GM12872 (cell line): ENCODE measurements around the gene RSAD1.

ENCODE experiments used
- TF ChIP-seq, protein P1 (sequence below): IDR thresholded peaks from 3 replicates; pipeline ENCODE4 v1.5.1; 2011; ENCODE audit warnings: low read depth, mild to moderate bottlenecking, low read length, moderate library complexity; ENCODE audit not compliant: insufficient read depth

The RSAD1 gene

DNA sequence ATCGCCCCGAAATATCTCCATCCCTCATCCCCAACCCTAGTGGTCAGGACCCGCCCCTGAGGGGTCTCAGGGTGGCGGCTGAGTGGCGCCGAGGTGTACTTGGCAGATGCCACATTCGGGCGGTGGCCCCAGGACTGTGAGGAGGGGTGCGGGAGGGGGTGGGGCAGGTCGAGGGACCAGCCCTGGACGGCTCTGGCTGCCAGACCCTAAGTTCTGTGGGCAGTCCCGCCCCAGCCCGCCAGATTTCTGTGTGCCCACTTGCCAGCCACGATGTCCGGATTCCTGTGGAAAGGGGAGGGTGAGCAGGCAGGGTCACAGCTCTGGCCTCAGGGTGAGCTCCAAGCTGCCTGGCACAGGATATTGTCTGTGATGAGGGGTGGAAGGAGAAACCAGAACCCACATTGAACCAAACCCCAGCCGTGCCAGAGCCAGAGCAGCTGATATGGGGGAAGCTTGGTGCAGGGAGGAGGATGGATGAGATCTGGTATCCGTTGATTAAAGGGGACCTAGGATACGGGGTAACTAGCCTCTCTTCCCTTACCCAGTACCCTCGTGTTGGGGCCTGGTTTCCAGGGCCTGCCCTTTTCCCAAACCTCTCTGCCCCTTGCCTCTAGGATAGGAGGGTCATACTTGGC lies 8.9 kb upstream of the RSAD1 start:
- TF ChIP-seq, protein P1, sequence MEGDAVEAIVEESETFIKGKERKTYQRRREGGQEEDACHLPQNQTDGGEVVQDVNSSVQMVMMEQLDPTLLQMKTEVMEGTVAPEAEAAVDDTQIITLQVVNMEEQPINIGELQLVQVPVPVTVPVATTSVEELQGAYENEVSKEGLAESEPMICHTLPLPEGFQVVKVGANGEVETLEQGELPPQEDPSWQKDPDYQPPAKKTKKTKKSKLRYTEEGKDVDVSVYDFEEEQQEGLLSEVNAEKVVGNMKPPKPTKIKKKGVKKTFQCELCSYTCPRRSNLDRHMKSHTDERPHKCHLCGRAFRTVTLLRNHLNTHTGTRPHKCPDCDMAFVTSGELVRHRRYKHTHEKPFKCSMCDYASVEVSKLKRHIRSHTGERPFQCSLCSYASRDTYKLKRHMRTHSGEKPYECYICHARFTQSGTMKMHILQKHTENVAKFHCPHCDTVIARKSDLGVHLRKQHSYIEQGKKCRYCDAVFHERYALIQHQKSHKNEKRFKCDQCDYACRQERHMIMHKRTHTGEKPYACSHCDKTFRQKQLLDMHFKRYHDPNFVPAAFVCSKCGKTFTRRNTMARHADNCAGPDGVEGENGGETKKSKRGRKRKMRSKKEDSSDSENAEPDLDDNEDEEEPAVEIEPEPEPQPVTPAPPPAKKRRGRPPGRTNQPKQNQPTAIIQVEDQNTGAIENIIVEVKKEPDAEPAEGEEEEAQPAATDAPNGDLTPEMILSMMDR: no peak

DNA sequence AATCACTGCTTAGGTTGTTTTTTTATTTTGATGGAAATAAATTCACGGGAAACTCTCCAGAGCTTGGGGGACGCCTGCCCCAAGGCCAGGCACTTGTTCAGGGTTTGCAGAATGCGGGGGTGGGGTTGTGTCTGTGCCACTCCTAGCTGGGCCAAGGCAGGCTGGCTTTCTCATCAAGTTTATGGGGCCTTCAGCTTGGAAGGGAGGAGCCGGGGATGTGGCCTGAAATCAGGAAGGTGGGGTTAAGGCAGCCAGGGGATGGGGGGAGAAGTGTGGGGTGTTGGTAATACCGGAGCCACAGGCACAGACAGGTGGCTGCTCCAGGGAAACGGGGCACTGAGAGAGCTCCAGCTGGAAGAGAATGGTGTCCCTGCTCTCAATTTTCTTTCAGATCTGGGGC lies 8.2 kb upstream of the RSAD1 start:
- TF ChIP-seq, protein P1: no peak

- TF ChIP-seq, protein P1: no peak
These were observed 7.4 kb upstream of the RSAD1 start for GRCh38 chr17:50471009-50471905.

DNA sequence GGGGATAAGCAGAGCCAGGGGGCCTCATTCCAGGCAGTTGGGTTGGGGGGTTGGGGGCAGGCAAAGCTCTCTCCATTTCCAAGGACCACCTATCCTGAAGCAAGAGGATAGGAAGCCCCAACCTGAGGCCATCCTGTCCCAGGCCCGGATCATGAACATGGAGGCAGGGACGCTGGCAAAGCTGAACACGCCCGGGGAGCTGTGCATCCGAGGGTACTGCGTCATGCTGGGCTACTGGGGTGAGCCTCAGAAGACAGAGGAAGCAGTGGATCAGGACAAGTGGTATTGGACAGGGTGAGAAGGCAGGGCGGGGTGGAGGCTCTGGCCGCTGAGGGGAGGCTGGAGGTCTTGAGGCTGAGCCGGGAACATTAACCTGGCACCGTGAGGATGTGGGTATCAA lies 6.4 kb upstream of the RSAD1 start:
- TF ChIP-seq, protein P1: no peak

- TF ChIP-seq, protein P1: no peak
These were observed 4.8 kb upstream of the RSAD1 start for GRCh38 chr17:50473901-50474300.

- TF ChIP-seq, protein P1: no peak
These were observed 4.1 kb upstream of the RSAD1 start for GRCh38 chr17:50474523-50474922.

- TF ChIP-seq, protein P1: no peak
These were observed 3.3 kb upstream of the RSAD1 start for GRCh38 chr17:50475362-50475761.
